Measurements from ENCODE around the gene C1QTNF12. TPM values are rescaled to one million over a fixed set of nuclear protein-coding genes. Genes with fewer than 3 reads are reported as not detected.

The C1QTNF12 gene
- total RNA-seq, 6 experiments from 2014 or later, result 0.40 to 4.0 (median 1.1) TPM; not detected in 1

- WGBS (ENCODE audit: insufficient coverage, low coverage, low lambda C conversion rate, missing lambda C conversion rate), result 81% methylated on average over 9 of the region's 28 CpGs
- Histone ChIP-seq H3K27me3 (no peaks in the 10 kb centered on the region), H3K36me3 (peaks cover 0 to 33% (median 7%) of the 10 kb centered on the region in 4 donors), H3K4me3 (no peak overlapping the region), H3K27ac (no peak overlapping the region), H3K9me3 (no peaks in the 10 kb centered on the region), H3K4me1 (peaks cover 0 to 26% (median 7%) of the 10 kb centered on the region in 4 donors)
- no peak for TF ChIP-seq CTCF (IDR thresholded peaks at IDR 0.05)
- no peak for TF ChIP-seq POLR2A (IDR thresholded peaks at IDR 0.05)
- no peak for DNase-seq
- intact Hi-C loops (cut with DNase I), result loop anchor here in 1 of 2 donors (5.0 kb wide), 1 partner anchor 101 kb away; no protein-coding TSS in a partner anchor
- ATAC-seq, result no peak
These were observed 17.8 kb downstream of the C1QTNF12 start for GRCh38 chr1:1228596-1229321.

DNA sequence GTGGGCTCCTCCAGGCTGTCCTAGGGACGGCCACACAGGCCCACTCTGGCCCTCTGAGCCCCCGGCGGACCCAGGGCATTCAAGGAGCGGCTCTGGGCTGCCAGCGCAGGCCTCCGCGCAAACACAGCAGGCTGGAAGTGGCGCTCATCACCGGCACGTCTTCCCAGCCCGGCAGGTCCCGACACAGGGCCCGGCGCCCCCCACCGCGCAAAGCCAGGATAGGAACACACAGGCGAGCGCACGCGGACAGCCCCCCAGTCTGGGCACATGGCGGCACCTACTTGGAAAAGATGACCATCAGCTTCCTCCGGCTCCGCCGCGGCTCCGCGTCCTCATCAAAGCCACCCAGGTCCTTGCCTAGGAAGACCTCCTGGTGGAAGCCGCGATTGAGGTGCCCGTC, 18.3 kb downstream of the C1QTNF12 start:
- TF ChIP-seq POLR2A (IDR thresholded peaks at IDR 0.05) (no peak), CTCF (IDR thresholded peaks at IDR 0.05) (no peak)
- DNase-seq, result no peak
- no peaks in the 10 kb centered on the region for H3K9me3 ChIP-seq
- no CpG with 5 or more reads among the region's 30 CpGs for WGBS (ENCODE audit: insufficient coverage, low coverage, low lambda C conversion rate, missing lambda C conversion rate)
- no peak overlapping the region for H3K27ac ChIP-seq
- H3K27me3 ChIP-seq, result no peaks in the 10 kb centered on the region
- no peak for ATAC-seq
- H3K4me1 ChIP-seq, result peaks cover 0 to 20% (median 7%) of the 10 kb centered on the region in 4 donors
- peaks cover 0 to 39% (median 7%) of the 10 kb centered on the region in 4 donors for H3K36me3 ChIP-seq
- intact Hi-C loops (cut with DNase I), result loop anchor here in 1 of 2 donors (5.0 kb wide), 1 partner anchor 101 kb away; no protein-coding TSS in a partner anchor
- no peak overlapping the region for H3K4me3 ChIP-seq

- ATAC-seq (no peak), DNase-seq (no peak)
- no CpG with 5 or more reads among the region's 25 CpGs for WGBS (ENCODE audit: insufficient coverage, low coverage, low lambda C conversion rate, missing lambda C conversion rate)
- Histone ChIP-seq H3K4me1 (peaks cover 0 to 14% (median 7%) of the 10 kb centered on the region in 4 donors), H3K9me3 (no peaks in the 10 kb centered on the region), H3K36me3 (peaks cover 0 to 45% (median 8%) of the 10 kb centered on the region in 4 donors), H3K27me3 (no peaks in the 10 kb centered on the region), H3K27ac (no peak overlapping the region), H3K4me3 (no peak overlapping the region)
- intact Hi-C loops (cut with DNase I), result loop anchor here in 1 of 2 donors (5.0 kb wide), 1 partner anchor 100 kb away; no protein-coding TSS in a partner anchor
- TF ChIP-seq CTCF (IDR thresholded peaks at IDR 0.05), result no peak
- TF ChIP-seq POLR2A (IDR thresholded peaks at IDR 0.05), result no peak
These were observed 19.1 kb downstream of the C1QTNF12 start for GRCh38 chr1:1227386-1227785.

DNA sequence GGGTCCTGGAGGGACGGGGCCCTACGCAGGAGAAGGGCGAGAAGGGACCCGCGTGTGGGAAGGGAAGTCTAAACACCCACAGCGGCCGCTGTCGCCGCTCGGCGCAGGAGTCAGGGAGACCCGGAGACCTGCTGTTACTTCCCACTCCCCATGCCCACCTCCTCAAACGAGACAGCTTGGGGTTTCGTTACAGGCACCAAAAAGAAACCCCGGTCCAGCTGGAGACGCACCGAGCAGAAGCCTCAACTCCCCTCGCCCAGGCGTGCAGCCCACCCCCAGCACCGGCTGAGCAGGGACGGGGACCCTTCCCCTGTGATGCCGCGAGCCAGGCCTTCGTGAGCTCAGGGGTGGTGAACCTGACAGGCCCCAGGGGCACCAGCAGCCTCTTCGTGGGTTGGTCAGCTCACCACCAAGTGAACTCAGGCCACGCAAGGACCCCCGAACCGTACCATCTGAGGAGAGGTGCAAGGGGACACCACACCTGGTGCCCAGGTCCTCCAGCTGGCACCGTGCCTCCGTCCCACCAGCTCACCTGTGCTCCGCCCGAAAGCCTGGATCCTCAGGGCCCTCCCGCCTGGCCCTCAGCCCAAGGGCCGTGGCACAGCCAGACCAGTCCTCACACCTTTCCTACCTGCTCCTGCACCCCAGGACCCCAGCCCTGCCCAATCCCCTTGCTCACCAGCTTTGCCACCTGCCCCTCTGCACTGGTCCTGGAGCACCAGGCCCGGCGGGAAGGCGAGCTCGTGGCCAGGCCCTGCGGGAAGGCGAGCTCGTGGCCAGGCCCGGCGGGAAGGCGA, 19.8 kb downstream of the C1QTNF12 start:
- no peak for ATAC-seq
- DNase-seq, result no peak
- Histone ChIP-seq H3K27ac (no peak overlapping the region), H3K4me3 (no peak overlapping the region), H3K27me3 (no peaks in the 10 kb centered on the region), H3K36me3 (peaks cover 0 to 51% (median 8%) of the 10 kb centered on the region in 4 donors), H3K9me3 (no peaks in the 10 kb centered on the region), H3K4me1 (peaks cover 0 to 14% (median 7%) of the 10 kb centered on the region in 4 donors)
- TF ChIP-seq POLR2A (IDR thresholded peaks at IDR 0.05), result no peak
- 95% methylated on average over 19 of the region's 44 CpGs for WGBS (ENCODE audit: insufficient coverage, low coverage, low lambda C conversion rate, missing lambda C conversion rate)
- intact Hi-C loops (cut with DNase I), result loop anchor here in 1 of 2 donors (5.0 kb wide), 1 partner anchor 99 kb away; no protein-coding TSS in a partner anchor
